ENCODE results near the gene SETD3.

DNA sequence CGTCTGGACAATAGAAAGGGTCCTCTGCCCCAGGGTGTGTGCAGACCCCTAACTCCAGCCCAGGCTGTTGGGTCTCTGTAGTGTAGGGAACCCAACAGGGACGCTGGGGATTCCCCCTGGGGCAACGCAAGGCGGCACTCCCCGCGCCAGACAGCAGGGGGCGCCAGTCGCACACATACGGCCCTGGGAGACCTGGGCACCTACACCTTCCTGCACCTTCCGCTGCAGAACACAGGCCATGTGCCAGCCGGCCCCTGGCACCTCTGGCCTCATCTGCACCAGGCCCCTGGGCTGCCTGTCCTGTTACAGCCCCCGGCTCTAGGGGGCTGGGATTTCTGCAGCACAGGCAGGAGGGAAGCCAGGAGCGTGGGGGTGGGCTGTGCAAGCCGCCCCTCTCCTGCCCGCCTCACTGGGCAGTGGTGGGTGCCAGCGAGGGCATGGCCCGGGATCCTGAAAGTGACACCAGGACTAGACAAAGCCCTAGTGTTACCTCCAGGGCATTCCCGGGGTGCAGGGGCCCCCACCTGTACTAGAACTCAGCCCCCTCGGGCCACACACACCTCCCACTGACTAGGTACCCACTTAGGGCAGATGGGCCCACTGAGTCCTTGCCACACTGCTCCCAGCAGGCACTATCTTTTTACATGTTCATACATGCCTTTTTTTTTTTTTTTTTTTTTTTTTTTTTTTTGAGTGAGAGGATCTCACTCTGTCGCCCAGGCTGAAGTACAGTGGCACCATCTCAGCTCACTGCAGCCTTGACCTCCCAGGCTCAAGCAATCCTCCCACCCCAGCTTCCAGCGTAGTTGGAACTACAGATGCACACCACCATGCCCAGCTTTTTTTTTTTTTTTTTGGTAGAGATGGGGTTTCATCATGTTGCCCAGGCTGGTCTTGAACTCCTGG is 38.0 kb upstream of the SETD3 start:
- no peak for TF ChIP-seq EZH2 (IDR thresholded peaks at IDR 0.05; ENCODE audit: insufficient read depth, poor library complexity, severe bottlenecking)
- no peak for TF ChIP-seq EZH2phosphoT487 (IDR thresholded peaks at IDR 0.05; ENCODE audit: insufficient read depth, low read depth)

All from GM23248 (cell line).